ENCODE results near the gene FAM3D.

Gene FAM3D

GRCh38 chr3:58591517-58592510 is 74.8 kb downstream of the FAM3D start:
- H3K4me3 ChIP-seq (ENCODE audit: low read depth, low read length) = no peak overlapping the region
- TF ChIP-seq CTCF (IDR thresholded peaks at IDR 0.05; ENCODE audit: low read depth, low read length) = no peak

GRCh38 chr3:58588030-58588614 is 78.5 kb downstream of the FAM3D start:
- no peak for TF ChIP-seq CTCF (IDR thresholded peaks at IDR 0.05; ENCODE audit: low read depth, low read length)
- no peak overlapping the region for H3K4me3 ChIP-seq (ENCODE audit: low read depth, low read length)

DNA sequence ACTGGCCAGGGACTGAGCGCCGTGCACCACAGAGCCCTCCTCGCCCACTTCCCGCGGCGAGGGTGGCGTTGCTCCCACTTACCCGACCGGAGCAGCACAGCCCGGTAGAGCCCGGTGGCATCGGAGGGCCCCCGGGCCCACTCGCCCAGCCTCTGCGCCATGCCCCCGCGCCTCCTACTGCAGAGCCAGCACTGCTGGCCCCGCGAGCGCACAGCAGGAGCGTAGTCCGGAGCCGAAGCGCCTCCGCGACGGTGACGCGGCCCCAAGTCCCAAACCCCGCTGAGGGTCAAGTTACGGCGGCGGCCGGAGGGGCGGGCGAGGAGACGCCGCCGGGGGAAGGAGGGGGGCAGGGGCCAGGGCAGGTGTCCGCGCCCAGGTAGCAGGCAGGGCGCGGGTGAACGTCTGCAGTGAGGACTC is 79.8 kb downstream of the FAM3D start:
- no peak for TF ChIP-seq CTCF (IDR thresholded peaks at IDR 0.05; ENCODE audit: low read depth, low read length)
- no peak overlapping the region for H3K4me3 ChIP-seq (ENCODE audit: low read depth, low read length)

DNA sequence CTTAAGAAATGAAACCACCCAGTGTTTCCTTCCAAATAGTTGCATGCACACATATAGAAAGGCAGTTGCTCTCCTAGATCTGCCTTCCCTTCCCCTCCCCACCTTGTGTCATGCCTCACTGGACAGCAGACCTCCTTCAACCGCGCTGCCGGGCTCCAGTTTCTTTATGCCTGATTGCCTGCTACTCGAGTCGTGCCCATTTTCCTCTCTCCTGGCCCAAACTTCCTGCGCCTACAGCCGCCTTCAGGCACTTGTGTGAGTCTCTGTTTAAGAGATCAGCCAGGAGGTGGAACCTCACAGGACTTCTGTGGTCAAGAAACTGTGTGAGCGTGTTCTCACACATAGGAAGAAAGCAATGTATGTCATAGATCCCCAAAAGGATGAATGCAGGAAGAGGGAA is 80.6 kb downstream of the FAM3D start:
- no peak overlapping the region; the same call in 1 of the 2 replicates for H3K4me3 ChIP-seq (ENCODE audit: low read depth, low read length)
- TF ChIP-seq CTCF (IDR thresholded peaks at IDR 0.05; ENCODE audit: low read depth, low read length) = no peak

DNA sequence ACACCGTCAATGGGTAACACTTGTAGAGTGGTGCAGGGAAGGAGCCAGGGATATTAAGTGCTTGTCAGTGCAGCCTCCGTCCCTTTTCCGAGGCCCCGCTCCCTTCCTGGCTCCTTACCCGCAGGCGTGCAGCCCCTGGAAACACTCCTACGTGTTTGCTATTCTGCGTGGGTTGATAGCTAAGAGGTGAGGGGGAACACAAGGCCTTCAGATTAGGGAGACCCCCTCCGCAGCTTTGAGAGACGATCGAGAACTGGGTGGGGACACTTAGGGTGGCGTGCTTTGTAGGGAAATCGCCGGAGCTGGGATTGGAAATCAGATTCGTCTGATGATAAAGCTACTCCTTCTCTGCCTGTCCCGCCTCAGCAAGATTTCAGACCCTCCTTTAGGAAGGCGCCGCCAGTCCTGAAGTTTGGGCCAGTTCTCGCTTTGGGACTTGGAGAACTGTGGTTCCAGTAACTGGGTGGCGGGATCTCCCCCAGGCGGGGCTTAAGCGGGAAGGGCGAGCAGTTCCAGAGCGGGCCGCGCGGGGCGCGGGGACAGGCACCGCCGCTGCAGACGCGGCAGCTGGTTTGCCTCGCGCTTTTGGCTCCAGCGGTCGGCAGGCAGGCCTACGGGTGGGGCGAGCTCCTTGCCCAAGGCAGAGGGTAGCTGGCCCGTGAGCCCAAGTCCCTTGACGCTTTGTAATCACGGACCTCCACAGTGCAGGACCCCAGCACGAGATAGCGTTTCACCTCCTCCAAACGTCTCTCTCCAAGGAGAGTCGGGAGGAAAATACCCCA is 81.4 kb downstream of the FAM3D start:
- H3K4me3 ChIP-seq (ENCODE audit: low read depth, low read length) = peak overlapping the region; percentile 73
- TF ChIP-seq CTCF (IDR thresholded peaks at IDR 0.05; ENCODE audit: low read depth, low read length) = peak; percentile 92

DNA sequence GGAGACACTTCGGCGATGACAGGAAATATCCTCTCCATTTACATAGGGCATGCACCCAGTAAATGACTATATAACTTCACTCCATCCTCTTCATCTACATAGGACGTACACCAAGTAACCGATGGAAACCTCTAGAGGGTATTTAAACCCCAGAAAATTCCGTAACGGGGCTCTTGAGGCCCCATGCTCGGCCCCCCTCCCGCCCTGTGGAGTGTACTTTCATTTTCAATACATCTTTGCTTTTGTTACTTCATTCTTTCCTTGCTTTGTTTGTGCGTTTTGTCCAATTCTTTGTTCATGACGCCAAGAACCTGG is 81.9 kb downstream of the FAM3D start:
- TF ChIP-seq CTCF (IDR thresholded peaks at IDR 0.05; ENCODE audit: low read depth, low read length) = no peak

More for the DNA sequence above, 81.9 kb downstream of the FAM3D start:
- peak overlapping the region; percentile 73 for H3K4me3 ChIP-seq (ENCODE audit: low read depth, low read length)
